GM23248 (cell line): Measurements from ENCODE around the gene APOL1. TPM values are rescaled to one million over a fixed set of nuclear protein-coding genes. Genes with fewer than 3 reads are reported as not detected.

Experiments
- DNase-seq: peaks from one replicate; pipeline ENCODE4 v3.0.0-alpha.2; 2015
- H2AFZ ChIP-seq: fragments of 200-600 bp; sonication (generic); 2 replicates; pipeline ENCODE4 v1.6.1; 2016; ENCODE audit warnings: antibody characterized with exemption
- H3F3A ChIP-seq: fragments of 200-600 bp; sonication (generic); 2 replicates; pipeline ENCODE4 v1.6.1; 2016; ENCODE audit warnings: mild to moderate bottlenecking, antibody characterized with exemption, mixed run types; ENCODE audit not compliant: insufficient read depth
- H3K27ac ChIP-seq: fragments of 200-600 bp; sonication (generic); 2 replicates; pipeline ENCODE4 v1.5.1; 2016; ENCODE audit warnings: mild to moderate bottlenecking
- H3K27me3 ChIP-seq: fragments of 200-600 bp; sonication (generic); replicated peaks from 2 replicates; pipeline ENCODE4 v1.6.1; 2016; ENCODE audit warnings: mild to moderate bottlenecking; ENCODE audit not compliant: insufficient read depth
- H3K36me3 ChIP-seq: fragments of 200-600 bp; sonication (generic); 2 replicates; pipeline ENCODE4 v1.6.1; 2016; ENCODE audit warnings: low read depth, mild to moderate bottlenecking
- H3K4me1 ChIP-seq: fragments of 200-600 bp; sonication (generic); 2 replicates; pipeline ENCODE4 v1.6.1; 2016; ENCODE audit warnings: mild to moderate bottlenecking; ENCODE audit not compliant: insufficient read depth
- H3K4me2 ChIP-seq: fragments of 200-600 bp; sonication (generic); one replicate; pipeline ENCODE4 v1.6.1; 2016; ENCODE audit warnings: mild to moderate bottlenecking; ENCODE audit not compliant: unreplicated experiment
- H3K4me3 ChIP-seq: fragments of 200-600 bp; sonication (generic); 2 replicates; pipeline ENCODE4 v1.5.1; 2016; ENCODE audit warnings: mild to moderate bottlenecking
- H3K79me2 ChIP-seq: fragments of 200-600 bp; sonication (generic); 2 replicates; pipeline ENCODE4 v1.6.1; 2016; ENCODE audit warnings: mild to moderate bottlenecking; ENCODE audit not compliant: insufficient read depth
- H3K9ac ChIP-seq: fragments of 200-600 bp; sonication (generic); 2 replicates; pipeline ENCODE4 v1.6.1; 2016; ENCODE audit warnings: mild to moderate bottlenecking
- H3K9me2 ChIP-seq: fragments of 200-600 bp; sonication (generic); 2 replicates; pipeline ENCODE4 v1.6.1; 2016; ENCODE audit warnings: mixed run types, mild to moderate bottlenecking, moderate library complexity; ENCODE audit not compliant: insufficient read depth
- H3K9me3 ChIP-seq: fragments of 200-600 bp; sonication (generic); one replicate; pipeline ENCODE4 v1.6.1; 2017; ENCODE audit warnings: low read depth
- H4K20me1 ChIP-seq: fragments of 200-600 bp; sonication (generic); 2 replicates; pipeline ENCODE4 v1.6.0; 2016; ENCODE audit not compliant: insufficient read depth
- EZH2 ChIP-seq: fragments of 200-600 bp; sonication (generic); IDR thresholded peaks from 2 replicates; pipeline ENCODE4 v1.6.1; 2018; ENCODE audit warnings: antibody characterized with exemption, mild to moderate bottlenecking; ENCODE audit not compliant: insufficient read depth, poor library complexity, severe bottlenecking
- EZH2phosphoT487 ChIP-seq: fragments of 200-600 bp; sonication (generic); IDR thresholded peaks from 2 replicates; pipeline ENCODE4 v1.6.1; 2018; ENCODE audit warnings: antibody characterized with exemption, moderate library complexity, mild to moderate bottlenecking, low read depth; ENCODE audit not compliant: insufficient read depth
- WGBS, 2 experiments: methylation state at CpG; one replicate each; pipeline ENCODE4 v1.1.6; 2015 to 2017; ENCODE audit warnings: low lambda C conversion rate in 2 of 2, low coverage in 1 of 2; ENCODE audit errors: missing lambda C conversion rate in 2 of 2; 5-methylcytosine and 5-hydroxymethylcytosine counted together
- in situ Hi-C: fragments of 300-500 bp; cut with MboI; formaldehyde crosslinking; loops from 2 replicates; pipeline ENCODE4 v1.15.0; 2020
- polyA plus RNA-seq: library from polyadenylated mRNA; unstranded; fragments of >200 nt; fragmentation: Nextera tagmentation; extraction: Ambion mirVana; gene quantifications from 2 replicates; pipeline ENCODE4 v1.2.1, GENCODE V29; 2016
- total RNA-seq: library from RNA; depleted of rRNA; stranded (reverse); fragments of >200 nt; shearing (Covaris generic); gene quantifications from 2 replicates; pipeline ENCODE4 v1.2.3, GENCODE V29; 2014

The APOL1 gene
- total and polyA plus RNA-seq, 2 experiments from 2014 or later: 8.3 to 12.8 TPM

DNA sequence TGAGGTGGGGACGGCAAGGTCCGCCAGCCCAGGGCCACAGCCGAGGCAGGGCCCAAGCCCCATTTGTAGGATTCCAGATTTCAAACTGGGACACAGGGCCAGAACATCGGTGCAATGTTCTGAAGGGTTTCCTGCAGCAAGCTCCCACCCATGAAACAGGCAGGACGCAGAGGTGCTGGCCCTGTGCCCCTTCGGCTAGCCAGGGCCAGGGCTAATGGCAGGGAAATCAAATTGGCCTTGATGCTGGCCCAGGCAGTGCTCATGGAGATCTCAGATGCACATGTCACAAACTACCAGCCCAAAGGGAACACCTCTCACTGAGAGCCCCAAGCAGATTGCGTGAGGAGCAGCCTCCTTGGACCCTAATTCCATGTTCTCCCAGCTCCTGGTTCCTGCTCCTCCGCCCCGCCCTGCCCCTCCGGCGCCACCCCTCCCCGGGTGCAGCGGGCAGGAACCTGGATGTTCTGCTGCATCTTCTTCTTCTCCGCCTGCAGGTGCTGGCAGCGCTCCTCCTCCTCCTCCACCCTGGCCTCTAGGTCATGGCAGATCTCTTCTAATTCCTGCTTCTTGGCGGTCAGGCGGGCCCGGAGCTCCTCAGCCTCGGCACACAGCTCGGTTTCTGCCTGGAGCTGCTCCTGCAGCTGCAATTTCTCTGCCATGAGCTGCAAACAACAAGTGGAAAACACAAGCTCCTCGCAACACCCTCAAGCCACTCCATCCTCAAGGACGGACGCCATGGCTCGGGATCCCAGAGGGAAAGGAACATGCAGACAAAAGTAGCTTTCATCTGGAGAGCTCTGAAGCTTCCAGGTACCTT lies 47.7 kb downstream of the APOL1 start:
- TF ChIP-seq EZH2phosphoT487: no peak
- TF ChIP-seq EZH2: no peak
- no peaks in the 10 kb centered on the region for H3K27me3 ChIP-seq
- peaks cover 46% of the 10 kb centered on the region for H3F3A ChIP-seq
- no peak for DNase-seq
- H4K20me1 ChIP-seq: no peaks in the 10 kb centered on the region
- H3K9me3 ChIP-seq: no peaks in the 10 kb centered on the region
- no peaks in the 10 kb centered on the region for H3K9me2 ChIP-seq
- H3K36me3 ChIP-seq: peaks cover 95% of the 10 kb centered on the region
- no peaks in the 10 kb centered on the region for H3K4me1 ChIP-seq
- no peak overlapping the region for H3K4me2 ChIP-seq
- no peak overlapping the region for H3K4me3 ChIP-seq
- WGBS, 2 experiments: 92 to 94% methylated on average over 24 of the region's 24 CpGs
- no peak overlapping the region for H2AFZ ChIP-seq
- H3K79me2 ChIP-seq: peaks cover 91% of the 10 kb centered on the region
- in situ Hi-C loops: loop anchor here (10.0 kb wide), 1 partner anchor 164 kb away; no protein-coding TSS in a partner anchor
- H3K9ac ChIP-seq: no peak overlapping the region
- no peak overlapping the region for H3K27ac ChIP-seq

DNA sequence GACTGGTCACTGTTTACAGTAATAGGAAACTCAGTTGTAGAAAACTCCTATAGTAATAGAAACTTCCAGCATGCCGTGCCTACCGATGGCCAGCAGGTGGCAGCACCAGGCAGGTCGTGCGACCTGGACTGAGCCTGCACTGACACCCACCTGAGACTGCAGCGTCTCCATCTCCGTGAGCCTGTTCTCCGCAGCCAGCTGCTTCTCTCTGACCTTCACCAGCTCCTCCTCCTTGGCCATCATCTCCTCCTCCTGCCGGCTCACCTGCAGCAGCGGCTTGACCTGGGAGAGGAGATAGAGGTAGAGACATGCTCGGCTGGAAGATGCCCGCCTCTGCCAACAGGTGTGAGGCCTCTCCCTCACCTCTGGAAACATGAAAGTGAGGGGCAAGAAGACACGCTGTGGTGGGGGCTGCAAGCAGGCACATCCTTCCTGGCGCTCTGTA lies 48.5 kb downstream of the APOL1 start:
- Histone ChIP-seq H3K27ac (peak overlapping the region; percentile 11; the same call in 1 of the 2 replicates), H3K79me2 (peaks cover 92% of the 10 kb centered on the region)

GRCh38 chr22:36301851-36302250 lies 48.9 kb downstream of the APOL1 start:
- WGBS, 2 experiments: 66 to 71% methylated on average over 8 of the region's 8 CpGs
- H3K4me2 ChIP-seq: no peak overlapping the region
- H4K20me1 ChIP-seq: no peaks in the 10 kb centered on the region
- H3K36me3 ChIP-seq: peaks cover 92% of the 10 kb centered on the region
- DNase-seq: peak; percentile 40
- H3K9ac ChIP-seq: no peak overlapping the region
- peaks cover 41% of the 10 kb centered on the region for H3F3A ChIP-seq
- no peaks in the 10 kb centered on the region for H3K27me3 ChIP-seq
- TF ChIP-seq EZH2 (no peak), EZH2phosphoT487 (no peak)
- H3K9me3 ChIP-seq: no peaks in the 10 kb centered on the region
- no peak overlapping the region for H3K4me3 ChIP-seq
- peak overlapping the region; percentile 11; the same call in 1 of the 2 replicates for H3K27ac ChIP-seq
- in situ Hi-C loops: loop anchor here (10.0 kb wide), 1 partner anchor 163 kb away; no protein-coding TSS in a partner anchor
- H3K79me2 ChIP-seq: peaks cover 92% of the 10 kb centered on the region
- no peak overlapping the region for H2AFZ ChIP-seq
- no peaks in the 10 kb centered on the region for H3K9me2 ChIP-seq
- H3K4me1 ChIP-seq: no peaks in the 10 kb centered on the region

More for the DNA sequence above, 48.5 kb downstream of the APOL1 start:
- Histone ChIP-seq H4K20me1 (no peaks in the 10 kb centered on the region), H3K4me3 (no peak overlapping the region), H3K9me2 (no peaks in the 10 kb centered on the region), H3K4me2 (no peak overlapping the region), H3K4me1 (no peaks in the 10 kb centered on the region), H3K9ac (no peak overlapping the region), H3F3A (peaks cover 38% of the 10 kb centered on the region), H2AFZ (no peak overlapping the region), H3K9me3 (no peaks in the 10 kb centered on the region), H3K27me3 (no peaks in the 10 kb centered on the region), H3K36me3 (peaks cover 92% of the 10 kb centered on the region)
- DNase-seq: peak; percentile 71
- in situ Hi-C loops: loop anchor here (10.0 kb wide), 1 partner anchor 163 kb away; no protein-coding TSS in a partner anchor
- WGBS, 2 experiments: 47 to 48% methylated on average over 13 of the region's 13 CpGs
- TF ChIP-seq EZH2 (no peak), EZH2phosphoT487 (no peak)

DNA sequence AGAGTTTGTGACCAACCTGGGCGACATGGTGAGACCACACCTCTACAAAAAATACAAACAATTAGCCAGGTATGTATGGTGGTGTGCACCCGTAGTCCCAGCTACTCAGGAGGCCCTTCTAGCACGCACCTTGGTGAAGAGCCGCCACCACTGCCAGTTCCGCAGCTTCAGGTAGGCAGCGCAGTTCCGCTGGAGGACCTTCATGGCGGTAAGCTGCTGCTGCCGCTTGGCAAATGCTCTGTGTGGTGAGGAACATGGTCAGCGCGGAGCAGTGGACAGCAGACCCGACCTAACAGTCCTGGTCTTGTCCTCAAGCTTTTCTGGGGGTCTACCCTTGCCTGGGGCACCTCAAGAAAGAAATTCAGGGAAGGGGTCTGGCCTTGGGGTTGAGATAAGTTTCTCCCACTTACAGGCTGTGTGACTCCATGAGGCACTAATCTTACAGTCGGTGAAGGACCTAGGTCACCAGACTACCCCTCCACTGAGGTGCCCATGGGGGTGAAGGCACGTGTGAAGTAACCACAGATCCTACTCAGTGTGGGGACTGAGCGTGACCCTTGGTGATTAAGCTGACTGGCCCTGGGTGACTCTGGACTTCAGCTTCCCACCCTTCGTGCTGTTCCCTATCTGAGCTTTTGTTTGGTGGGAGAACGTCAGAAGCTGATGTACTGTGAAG lies 49.6 kb downstream of the APOL1 start:
- Histone ChIP-seq H3K9me2 (no peaks in the 10 kb centered on the region), H3K9ac (no peak overlapping the region), H3K27me3 (no peaks in the 10 kb centered on the region), H3K9me3 (no peaks in the 10 kb centered on the region), H3K36me3 (peaks cover 93% of the 10 kb centered on the region), H3K4me3 (no peak overlapping the region), H3K4me1 (no peaks in the 10 kb centered on the region), H3K27ac (peak overlapping the region; percentile 11; the same call in 1 of the 2 replicates), H3K4me2 (no peak overlapping the region), H2AFZ (no peak overlapping the region), H4K20me1 (no peaks in the 10 kb centered on the region), H3F3A (peaks cover 48% of the 10 kb centered on the region), H3K79me2 (peaks cover 93% of the 10 kb centered on the region)
- TF ChIP-seq EZH2: no peak
- no peak for TF ChIP-seq EZH2phosphoT487
- in situ Hi-C loops: loop anchor here (10.0 kb wide), 1 partner anchor 162 kb away; no protein-coding TSS in a partner anchor
- DNase-seq: no peak
- 94 to 95% methylated on average over 17 of the region's 17 CpGs for WGBS, 2 experiments
